Loucy (cell line): ENCODE data around the gene STARD10.

Source experiments
- H2AFZ ChIP-seq: fragments of 200-600 bp; sonication (generic); 2 replicates; pipeline ENCODE4 v1.6.0; 2016; ENCODE audit warnings: antibody characterized with exemption, mild to moderate bottlenecking, low read length, moderate library complexity
- H3F3A ChIP-seq: fragments of 200-600 bp; 2 replicates; pipeline ENCODE4 v1.6.0; 2016; ENCODE audit warnings: antibody characterized with exemption, low read depth, mild to moderate bottlenecking
- H3K27me3 ChIP-seq: fragments of 200-600 bp; sonication (generic); 2 replicates; pipeline ENCODE4 v1.6.1; 2014; ENCODE audit warnings: low read length, mild to moderate bottlenecking; ENCODE audit not compliant: insufficient read depth, poor library complexity, severe bottlenecking
- H3K36me3 ChIP-seq: fragments of 200-600 bp; sonication (generic); 2 replicates; pipeline ENCODE4 v1.6.1; 2016; ENCODE audit warnings: low read length; ENCODE audit not compliant: insufficient read depth
- H3K4me1 ChIP-seq: fragments of 200-600 bp; sonication (generic); 2 replicates; pipeline ENCODE4 v1.5.1; 2014; ENCODE audit warnings: low read length, mild to moderate bottlenecking; ENCODE audit not compliant: insufficient read depth, poor library complexity, severe bottlenecking
- H3K4me2 ChIP-seq: fragments of 200-600 bp; sonication (generic); 2 replicates; pipeline ENCODE4 v1.6.0; 2014; ENCODE audit warnings: antibody characterized with exemption, low read length, low read depth, mild to moderate bottlenecking; ENCODE audit not compliant: poor library complexity, severe bottlenecking
- H3K4me3 ChIP-seq: fragments of 200-600 bp; sonication (generic); 2 replicates; pipeline ENCODE4 v1.5.1; 2014; ENCODE audit warnings: low read length, mild to moderate bottlenecking, mixed read lengths; ENCODE audit not compliant: poor library complexity, severe bottlenecking
- H3K79me2 ChIP-seq: fragments of 200-600 bp; sonication (generic); 2 replicates; pipeline ENCODE4 v1.6.1; 2014; ENCODE audit warnings: low read length; ENCODE audit not compliant: insufficient read depth
- H3K9ac ChIP-seq: fragments of 200-600 bp; sonication (generic); 2 replicates; pipeline ENCODE4 v1.6.0; 2014; ENCODE audit warnings: mild to moderate bottlenecking, low read depth, low read length, moderate library complexity; ENCODE audit not compliant: poor library complexity, severe bottlenecking
- H3K9me2 ChIP-seq: fragments of 200-600 bp; sonication (generic); replicated peaks from 2 replicates; pipeline ENCODE4 v1.6.1; 2016; ENCODE audit warnings: low read depth, low read length, mixed read lengths
- H3K9me3 ChIP-seq: fragments of 200-600 bp; sonication (generic); 2 replicates; pipeline ENCODE4 v1.6.1; 2014; ENCODE audit warnings: mild to moderate bottlenecking, antibody characterized with exemption, low read length, low read depth; ENCODE audit not compliant: insufficient read depth
- H4K20me1 ChIP-seq: fragments of 200-600 bp; sonication (generic); 2 replicates; pipeline ENCODE4 v1.6.0; 2014; ENCODE audit warnings: antibody characterized with exemption, low read length, mild to moderate bottlenecking; ENCODE audit not compliant: insufficient read depth, poor library complexity, severe bottlenecking
- CTCF ChIP-seq: fragments of 200-600 bp; sonication (generic); conservative IDR thresholded peaks from 2 replicates; pipeline ENCODE4 v1.5.1; 2014; ENCODE audit warnings: mild to moderate bottlenecking, antibody characterized with exemption, low read length
- EZH2phosphoT487 ChIP-seq: fragments of 200-600 bp; IDR thresholded peaks from 2 replicates; pipeline ENCODE4 v1.6.1; 2018; ENCODE audit warnings: antibody characterized with exemption, mild to moderate bottlenecking, moderate library complexity, borderline replicate concordance

The STARD10 gene

DNA sequence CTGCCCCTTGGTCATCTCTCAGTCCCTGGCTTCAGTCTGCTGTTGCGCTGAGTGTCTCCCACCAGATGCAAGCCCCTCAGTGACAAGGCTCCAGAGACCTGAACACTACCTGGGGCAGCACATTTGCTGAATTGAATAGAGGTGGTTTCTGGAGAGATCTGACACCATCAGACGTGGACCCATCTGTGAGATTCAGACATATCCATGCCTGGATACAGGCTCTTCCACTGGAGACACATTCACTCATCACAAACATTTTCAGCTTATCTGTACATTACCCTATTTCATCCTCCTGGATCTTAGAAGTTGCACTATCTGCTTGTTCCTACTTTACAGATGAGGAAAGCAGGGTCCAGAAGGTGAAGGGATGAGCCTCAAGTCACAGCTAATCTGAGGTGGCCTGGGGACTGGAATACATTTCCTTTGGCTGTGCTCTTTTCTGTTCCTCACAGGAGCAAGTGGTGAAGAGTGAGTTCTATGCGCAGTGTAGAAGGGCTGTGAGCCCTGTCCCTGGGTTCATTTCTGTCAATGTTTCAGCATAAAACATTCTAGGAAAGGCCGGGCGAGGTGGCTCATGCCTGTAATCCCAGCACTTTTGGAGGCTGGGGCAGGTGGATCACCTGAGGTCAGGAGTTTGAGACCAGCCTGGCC, 39.4 kb upstream of the STARD10 start:
- TF ChIP-seq EZH2phosphoT487 (no peak), CTCF (no peak)
- no peak overlapping the region for H3K4me2 ChIP-seq

GRCh38 chr11:72832301-72833082, 38.6 kb upstream of the STARD10 start:
- H3K36me3 ChIP-seq: peaks cover 58% of the 10 kb centered on the region; the same call in 1 of the 2 replicates
- no peaks in the 10 kb centered on the region for H3K4me1 ChIP-seq
- H3K4me3 ChIP-seq: no peak overlapping the region
- H2AFZ ChIP-seq: no peak overlapping the region
- no peaks in the 10 kb centered on the region for H3F3A ChIP-seq
- H3K4me2 ChIP-seq: no peak overlapping the region
- H3K9ac ChIP-seq: no peak overlapping the region
- no peaks in the 10 kb centered on the region for H4K20me1 ChIP-seq
- TF ChIP-seq CTCF (no peak), EZH2phosphoT487 (no peak)
- no peaks in the 10 kb centered on the region for H3K27me3 ChIP-seq
- no peaks in the 10 kb centered on the region for H3K9me3 ChIP-seq
- H3K9me2 ChIP-seq: no peaks in the 10 kb centered on the region
- no peaks in the 10 kb centered on the region for H3K79me2 ChIP-seq

More for the DNA sequence above, 39.4 kb upstream of the STARD10 start:
- Histone ChIP-seq H3K79me2 (no peaks in the 10 kb centered on the region), H3K9me3 (no peaks in the 10 kb centered on the region), H2AFZ (no peak overlapping the region), H3K4me3 (no peak overlapping the region), H3K27me3 (no peaks in the 10 kb centered on the region), H3K9me2 (no peaks in the 10 kb centered on the region), H3K36me3 (peaks cover 66% of the 10 kb centered on the region), H4K20me1 (no peaks in the 10 kb centered on the region), H3K4me1 (no peaks in the 10 kb centered on the region), H3K9ac (no peak overlapping the region), H3F3A (no peaks in the 10 kb centered on the region)

DNA sequence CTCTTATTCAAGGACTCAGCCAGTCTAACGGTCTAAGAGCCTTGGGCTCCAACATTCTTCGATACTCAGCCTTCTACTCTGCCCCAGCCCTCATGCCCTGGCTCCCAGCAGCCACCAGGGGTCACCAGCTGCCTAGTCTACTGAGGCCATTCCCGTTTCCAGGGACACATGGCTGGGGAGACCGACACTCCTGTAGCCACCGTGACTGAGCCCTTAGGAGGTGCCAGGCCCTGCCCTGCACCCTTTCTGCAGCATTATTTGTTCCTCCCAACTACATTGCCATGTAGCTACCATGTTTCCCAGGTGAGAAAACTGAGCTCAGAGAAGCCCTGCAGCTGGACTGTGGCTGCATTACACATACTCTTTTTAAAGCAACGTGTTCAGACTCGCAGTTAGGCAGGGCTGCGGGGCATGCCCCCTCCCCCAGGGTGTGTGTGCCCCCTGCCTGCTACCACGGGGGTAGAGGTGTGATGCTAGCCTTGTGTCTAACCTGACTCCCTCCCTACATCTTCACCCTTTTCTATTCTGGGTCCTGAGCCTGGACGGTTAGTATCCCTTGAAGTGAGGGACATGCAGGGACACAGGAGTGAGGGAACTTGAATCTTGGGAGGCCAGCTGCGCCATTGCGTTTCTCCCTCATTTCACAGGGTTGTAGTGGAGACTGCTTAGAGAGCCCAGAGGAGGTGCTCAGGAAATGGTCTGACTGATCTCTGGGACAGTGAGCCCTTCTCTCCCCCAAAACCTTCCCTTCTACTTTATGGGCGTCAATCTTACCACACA, 37.9 kb upstream of the STARD10 start:
- no peak overlapping the region for H3K4me2 ChIP-seq
- no peak overlapping the region for H2AFZ ChIP-seq
- no peaks in the 10 kb centered on the region for H4K20me1 ChIP-seq
- peaks cover 51% of the 10 kb centered on the region; the same call in 1 of the 2 replicates for H3K36me3 ChIP-seq
- no peaks in the 10 kb centered on the region for H3K27me3 ChIP-seq
- H3K79me2 ChIP-seq: no peaks in the 10 kb centered on the region
- H3K9me2 ChIP-seq: no peaks in the 10 kb centered on the region
- no peak overlapping the region for H3K4me3 ChIP-seq
- H3K9me3 ChIP-seq: no peaks in the 10 kb centered on the region
- no peak overlapping the region for H3K9ac ChIP-seq
- TF ChIP-seq CTCF: peak; percentile 88
- TF ChIP-seq EZH2phosphoT487: no peak
- no peaks in the 10 kb centered on the region for H3K4me1 ChIP-seq
- H3F3A ChIP-seq: no peaks in the 10 kb centered on the region
